HCT116 (cell line): ENCODE data around the gene ZFAND5. TPM values are rescaled to one million over a fixed set of nuclear protein-coding genes. Genes with fewer than 3 reads are reported as not detected.

Experiments used
- ATAC-seq: fragments of 200-7000 bp; cut with Tn5 transposase; 2 replicates; pipeline ENCODE4 v1.9.1; 2020; ENCODE audit warnings: mild to moderate bottlenecking, moderate library complexity
- BruUV-seq: library from RNA; stranded (reverse); fragments of 400-500 nt; replicated peaks from 2 replicates; lab custom pipeline; 2021; lab: Mats Ljungman, UMichigan
- CTCF ChIA-PET: fragments of 300-600 bp; sonication (Branson Sonifier 250); formaldehyde crosslinking; loops from one replicate; lab custom pipeline; 2021; ENCODE audit warnings: antibody characterized with exemption; lab: Charles Lee
- POLR2A ChIA-PET: fragments of 300-600, 350-600 bp; sonication (Branson Sonifier 250); formaldehyde crosslinking; loops from one replicate; lab custom pipeline; 2021; ENCODE audit warnings: antibody characterized with exemption; lab: Charles Lee
- RAD21 ChIA-PET, 2 experiments: fragments of 300-600 bp; sonication (Branson Sonifier 250); formaldehyde crosslinking; loops; one replicate each; lab custom pipeline; 2023; ENCODE audit warnings: low total read pairs in 2 of 2; ENCODE audit not compliant: uncharacterized antibody in 2 of 2, unreplicated experiment in 2 of 2, low non-redundant PET in 1 of 2; lab: Charles Lee
- DNase-seq: peaks from one replicate; pipeline ENCODE4 v3.0.0-alpha.2; 2010; ENCODE audit warnings: low read depth, low spot score
- H2AFZ ChIP-seq: fragments of 200-600 bp; shearing (Covaris generic), sonication (generic); 2 replicates; pipeline ENCODE4 v1.6.1; 2017; ENCODE audit warnings: low read depth, mixed run types, mixed read lengths, antibody characterized with exemption, low read length; ENCODE audit not compliant: poor library complexity, severe bottlenecking
- H3K27ac ChIP-seq: 2 replicates; pipeline ENCODE4 v1.5.1; 2012; ENCODE audit warnings: low read depth, low read length
- H3K27me3 ChIP-seq: fragments of 200-600 bp; sonication (generic); 2 replicates; pipeline ENCODE4 v1.6.1; 2016; ENCODE audit warnings: mixed run types, low read length, mixed read lengths; ENCODE audit not compliant: insufficient read depth
- H3K36me3 ChIP-seq, 2 experiments: fragments of 200-500 bp in 1 of 2; fragments of 200-600 bp in 1 of 2; sonication (Bioruptor generic) in 1 of 2; sonication (generic) in 1 of 2; 2 replicates each; pipeline versions ENCODE4 v1.5.1 to v1.6.1; 2014 to 2016; ENCODE audit warnings: low read length in 2 of 2, inconsistent platforms in 1 of 2, mixed read lengths in 1 of 2, mixed run types in 1 of 2; ENCODE audit not compliant: insufficient read depth in 2 of 2, control insufficient read depth in 1 of 2
- H3K4me1 ChIP-seq, 2 experiments: fragments of 200-600 bp in 1 of 2; sonication (generic) in 1 of 2; 2 replicates each; pipeline versions ENCODE4 v1.5.1 to v1.6.1; 2012 to 2017; ENCODE audit warnings: low read length in 2 of 2, inconsistent platforms in 1 of 2, mild to moderate bottlenecking in 1 of 2, mixed read lengths in 1 of 2, mixed run types in 1 of 2, moderate library complexity in 1 of 2; ENCODE audit not compliant: insufficient read depth in 2 of 2, control insufficient read depth in 1 of 2
- H3K4me2 ChIP-seq: fragments of 200-600 bp; sonication (generic); 2 replicates; pipeline ENCODE4 v1.6.1; 2017; ENCODE audit warnings: mixed run types, low read length, mixed read lengths
- H3K4me3 ChIP-seq, 2 experiments: fragments of 200-600 bp in 1 of 2; sonication (generic) in 1 of 2; replicated peaks in 1 of 2; 2 replicates each; pipeline ENCODE4 v1.5.1; 2011 to 2016; ENCODE audit warnings: low read length in 2 of 2, control low read depth in 1 of 2, low read depth in 1 of 2, mild to moderate bottlenecking in 1 of 2, mixed read lengths in 1 of 2, mixed run types in 1 of 2
- H3K79me2 ChIP-seq: fragments of 200-600 bp; sonication (generic); 2 replicates; pipeline ENCODE4 v1.6.1; 2017; ENCODE audit warnings: mild to moderate bottlenecking, mixed run types, low read length, moderate library complexity, mixed read lengths; ENCODE audit not compliant: insufficient read depth
- H3K9ac ChIP-seq: fragments of 200-600 bp; sonication (generic); 2 replicates; pipeline ENCODE4 v1.6.1; 2016; ENCODE audit warnings: low read length, mixed read lengths
- H3K9me2 ChIP-seq: fragments of 200-600 bp; sonication (generic), shearing (Covaris generic); 2 replicates; pipeline ENCODE4 v1.6.1; 2017; ENCODE audit warnings: mixed run types, mild to moderate bottlenecking, moderate library complexity; ENCODE audit not compliant: insufficient read depth
- H3K9me3 ChIP-seq, 2 experiments: fragments of 200-500 bp in 1 of 2; fragments of 200-600 bp in 1 of 2; sonication (Bioruptor generic) in 1 of 2; sonication (generic) in 1 of 2; 2 replicates each; pipeline ENCODE4 v1.6.1; 2014 to 2017; ENCODE audit warnings: low read length in 2 of 2, mixed read lengths in 2 of 2, inconsistent platforms in 1 of 2, low read depth in 1 of 2, mild to moderate bottlenecking in 1 of 2, mixed run types in 1 of 2, moderate library complexity in 1 of 2; ENCODE audit not compliant: control insufficient read depth in 1 of 2, insufficient read depth in 1 of 2
- H4K20me1 ChIP-seq: fragments of 200-600 bp; sonication (generic), shearing (Covaris generic); 2 replicates; pipeline ENCODE4 v1.6.1; 2017; ENCODE audit warnings: mixed run types, mild to moderate bottlenecking, moderate library complexity; ENCODE audit not compliant: insufficient read depth
- CBX3 ChIP-seq: IDR thresholded peaks from 2 replicates; pipeline ENCODE4 v1.6.1; 2012; ENCODE audit warnings: low read depth
- CEBPB ChIP-seq: IDR thresholded peaks from 2 replicates; pipeline ENCODE4 v1.6.1; 2012; ENCODE audit warnings: low read depth
- EZH2 ChIP-seq: fragments of 200-600 bp; sonication (generic); IDR thresholded peaks from 2 replicates; pipeline ENCODE4 v1.6.1; 2017; ENCODE audit warnings: antibody characterized with exemption, mixed run types
- EZH2phosphoT487 ChIP-seq: fragments of 200-600 bp; IDR thresholded peaks from 2 replicates; pipeline ENCODE4 v1.6.1; 2018; ENCODE audit warnings: antibody characterized with exemption, borderline replicate concordance
- JUND ChIP-seq: IDR thresholded peaks from 2 replicates; pipeline ENCODE4 v1.6.1; 2012
- POLR2A ChIP-seq: IDR thresholded peaks from 2 replicates; pipeline ENCODE4 v1.7.0; 2011; ENCODE audit warnings: borderline replicate concordance; ENCODE audit not compliant: insufficient read depth, insufficient read length; ENCODE audit errors: extremely low read depth
- POLR2AphosphoS5 ChIP-seq: IDR thresholded peaks from 2 replicates; pipeline ENCODE4 v1.6.1; 2011; ENCODE audit warnings: mild to moderate bottlenecking, low read depth, low read length, moderate library complexity
- RAD21 ChIP-seq: IDR thresholded peaks from 2 replicates; pipeline ENCODE4 v1.6.1; 2012; ENCODE audit warnings: low read depth, mild to moderate bottlenecking
- SP1 ChIP-seq: IDR thresholded peaks from 2 replicates; pipeline ENCODE4 v1.6.1; 2012; ENCODE audit warnings: low read depth
- SRF ChIP-seq: IDR thresholded peaks from 2 replicates; pipeline ENCODE4 v1.6.1; 2012; ENCODE audit warnings: low read depth
- TCF7L2 ChIP-seq: IDR thresholded peaks from 2 replicates; pipeline ENCODE4 v1.7.0; 2011; ENCODE audit warnings: borderline replicate concordance, inconsistent platforms; ENCODE audit not compliant: insufficient read depth, insufficient read length; ENCODE audit errors: extremely low read depth
- YY1 ChIP-seq: IDR thresholded peaks from 2 replicates; pipeline ENCODE4 v1.6.1; 2011; ENCODE audit warnings: low read length, low read depth, moderate library complexity, mild to moderate bottlenecking; ENCODE audit not compliant: insufficient replicate concordance; ENCODE audit errors: extremely low read depth
- ZFX ChIP-seq: fragments of 450-650 bp; IDR thresholded peaks from 2 replicates; pipeline ENCODE4 v1.6.1; 2017
- ZNF274 ChIP-seq: fragments of 200-500 bp; sonication (Bioruptor generic); IDR thresholded peaks from 2 replicates; pipeline ENCODE4 v1.6.1; 2014; ENCODE audit warnings: mild to moderate bottlenecking, low read depth, low read length, inconsistent platforms
- intact Hi-C: fragments of 100-400 bp; cut with micrococcal nuclease; formaldehyde crosslinking; loops from 2 replicates; pipeline ENCODE4 v1.10.0; 2022
- total RNA-seq: library from RNA; stranded (reverse); gene quantifications from one replicate; pipeline ENCODE4 v1.2.1, GENCODE V29; 2021; ENCODE audit not compliant: unreplicated experiment
- TF ChIP-seq, protein P1 (sequence below): IDR thresholded peaks from 2 replicates; pipeline ENCODE4 v1.6.1; 2012
- TF ChIP-seq, protein P2 (sequence below): IDR thresholded peaks from 2 replicates; pipeline ENCODE4 v1.6.1; 2012; ENCODE audit warnings: low read depth
- TF ChIP-seq, protein P3 (sequence below), 3 experiments: fragments of 200-600 bp in 1 of 3; sonication (generic) in 1 of 3; IDR thresholded peaks in 2 of 3; conservative IDR thresholded peaks in 1 of 3; 2 replicates each; pipeline ENCODE4 v1.5.1; 2012 to 2017; ENCODE audit warnings: low read depth in 2 of 3, low read length in 2 of 3, antibody characterized with exemption in 1 of 3, borderline replicate concordance in 1 of 3, control low read depth in 1 of 3, mild to moderate bottlenecking in 1 of 3, mixed read lengths in 1 of 3, mixed run types in 1 of 3, moderate library complexity in 1 of 3; ENCODE audit not compliant: insufficient read depth in 1 of 3

ZFAND5 gene
- total RNA-seq, 1 experiment from 2014 or later = 128 TPM

DNA sequence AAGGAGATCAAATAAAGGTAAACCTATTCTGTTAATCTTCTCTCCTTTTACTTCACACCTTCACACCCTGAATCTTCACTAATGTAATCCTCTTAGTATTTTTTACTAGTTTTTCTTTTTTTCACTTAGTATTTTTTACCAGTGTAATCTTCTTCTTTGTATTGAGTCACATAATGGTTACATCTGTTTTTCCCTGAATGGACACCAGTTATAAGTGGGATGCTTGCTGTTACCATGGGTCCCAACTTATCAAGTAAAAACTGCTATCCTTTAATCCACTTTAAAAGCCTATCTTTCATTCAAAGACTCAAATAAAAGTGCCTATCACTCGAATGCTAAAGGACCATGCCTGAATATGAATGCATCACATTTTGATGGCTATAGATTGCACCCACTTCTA lies 15.1 kb downstream of the ZFAND5 start:
- H3K36me3 ChIP-seq = peaks cover 3 to 8% of the 10 kb centered on the region in 2 experiments; a peak in 3 of 4 replicates
- H3K9ac ChIP-seq = no peak overlapping the region
- POLR2A ChIA-PET = no interaction called here
- BruUV-seq = no TSS peak
- no peaks in the 10 kb centered on the region for H3K27me3 ChIP-seq
- H3K4me2 ChIP-seq = no peak overlapping the region
- H3K4me3 ChIP-seq = no peak overlapping the region
- no peaks in the 10 kb centered on the region for H3K9me3 ChIP-seq
- no peaks in the 10 kb centered on the region for H3K4me1 ChIP-seq
- no peak overlapping the region for H3K27ac ChIP-seq
- no peak overlapping the region for H2AFZ ChIP-seq
- RAD21 ChIA-PET = no interaction called here
- CTCF ChIA-PET = no interaction called here
- no peaks in the 10 kb centered on the region for H3K9me2 ChIP-seq
- DNase-seq (no peak), ATAC-seq (no peak)
- no peak for TF ChIP-seq EZH2
- 0 out of 2 replicates have a peak, but pooled peaks cover under 1% of the 10 kb centered on the region for H3K79me2 ChIP-seq
- intact Hi-C loops = no loop called here
- no peaks in the 10 kb centered on the region for H4K20me1 ChIP-seq

DNA sequence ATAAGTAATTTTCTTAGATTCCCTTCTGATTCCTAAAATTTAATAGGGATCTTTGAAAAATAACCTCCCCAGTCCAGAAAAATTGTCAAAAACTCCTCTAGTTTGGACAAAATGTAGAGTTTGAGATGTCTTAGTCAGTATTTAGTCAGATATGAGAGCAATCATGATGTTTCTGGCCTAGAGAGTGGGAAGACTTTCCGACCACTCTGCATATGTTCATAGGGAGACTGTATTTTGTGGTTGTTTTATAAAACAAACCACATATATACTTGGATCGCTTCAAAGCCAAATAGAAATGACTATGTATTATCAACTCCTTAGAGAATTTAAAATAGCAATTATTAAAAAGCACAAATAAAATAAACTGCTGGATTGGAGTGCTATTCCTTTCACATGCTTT lies 15.8 kb downstream of the ZFAND5 start:
- Histone ChIP-seq H3K9ac (no peak overlapping the region), H3K27ac (no peak overlapping the region), H4K20me1 (no peaks in the 10 kb centered on the region), H3K4me2 (no peak overlapping the region), H3K79me2 (no peaks in the 10 kb centered on the region), H3K4me3 (no peak overlapping the region), H2AFZ (no peak overlapping the region), H3K9me2 (no peaks in the 10 kb centered on the region), H3K27me3 (no peaks in the 10 kb centered on the region), H3K4me1 (no peaks in the 10 kb centered on the region), H3K36me3 (peaks cover 0 to 2% of the 10 kb centered on the region in 2 experiments; a peak in 3 of 4 replicates), H3K9me3 (no peaks in the 10 kb centered on the region)
- BruUV-seq = no TSS peak
- ChIA-PET RAD21 (no interaction called here), CTCF (no interaction called here), POLR2A (no interaction called here)
- ATAC-seq (no peak), DNase-seq (no peak)
- intact Hi-C loops = no loop called here
- TF ChIP-seq POLR2A = no peak
- TF ChIP-seq YY1 = no peak
- TF ChIP-seq ZFX = no peak
- TF ChIP-seq, protein P1, sequence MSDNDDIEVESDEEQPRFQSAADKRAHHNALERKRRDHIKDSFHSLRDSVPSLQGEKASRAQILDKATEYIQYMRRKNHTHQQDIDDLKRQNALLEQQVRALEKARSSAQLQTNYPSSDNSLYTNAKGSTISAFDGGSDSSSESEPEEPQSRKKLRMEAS = no peak
- no peak for TF ChIP-seq EZH2phosphoT487
- TF ChIP-seq CBX3 = no peak
- TF ChIP-seq, protein P2, sequence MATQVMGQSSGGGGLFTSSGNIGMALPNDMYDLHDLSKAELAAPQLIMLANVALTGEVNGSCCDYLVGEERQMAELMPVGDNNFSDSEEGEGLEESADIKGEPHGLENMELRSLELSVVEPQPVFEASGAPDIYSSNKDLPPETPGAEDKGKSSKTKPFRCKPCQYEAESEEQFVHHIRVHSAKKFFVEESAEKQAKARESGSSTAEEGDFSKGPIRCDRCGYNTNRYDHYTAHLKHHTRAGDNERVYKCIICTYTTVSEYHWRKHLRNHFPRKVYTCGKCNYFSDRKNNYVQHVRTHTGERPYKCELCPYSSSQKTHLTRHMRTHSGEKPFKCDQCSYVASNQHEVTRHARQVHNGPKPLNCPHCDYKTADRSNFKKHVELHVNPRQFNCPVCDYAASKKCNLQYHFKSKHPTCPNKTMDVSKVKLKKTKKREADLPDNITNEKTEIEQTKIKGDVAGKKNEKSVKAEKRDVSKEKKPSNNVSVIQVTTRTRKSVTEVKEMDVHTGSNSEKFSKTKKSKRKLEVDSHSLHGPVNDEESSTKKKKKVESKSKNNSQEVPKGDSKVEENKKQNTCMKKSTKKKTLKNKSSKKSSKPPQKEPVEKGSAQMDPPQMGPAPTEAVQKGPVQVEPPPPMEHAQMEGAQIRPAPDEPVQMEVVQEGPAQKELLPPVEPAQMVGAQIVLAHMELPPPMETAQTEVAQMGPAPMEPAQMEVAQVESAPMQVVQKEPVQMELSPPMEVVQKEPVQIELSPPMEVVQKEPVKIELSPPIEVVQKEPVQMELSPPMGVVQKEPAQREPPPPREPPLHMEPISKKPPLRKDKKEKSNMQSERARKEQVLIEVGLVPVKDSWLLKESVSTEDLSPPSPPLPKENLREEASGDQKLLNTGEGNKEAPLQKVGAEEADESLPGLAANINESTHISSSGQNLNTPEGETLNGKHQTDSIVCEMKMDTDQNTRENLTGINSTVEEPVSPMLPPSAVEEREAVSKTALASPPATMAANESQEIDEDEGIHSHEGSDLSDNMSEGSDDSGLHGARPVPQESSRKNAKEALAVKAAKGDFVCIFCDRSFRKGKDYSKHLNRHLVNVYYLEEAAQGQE = no peak
- no peak for TF ChIP-seq JUND
- TF ChIP-seq SRF = no peak
- no peak for TF ChIP-seq TCF7L2
- no peak for TF ChIP-seq POLR2AphosphoS5
- no peak for TF ChIP-seq CEBPB
- no peak for TF ChIP-seq SP1
- TF ChIP-seq, protein P3, sequence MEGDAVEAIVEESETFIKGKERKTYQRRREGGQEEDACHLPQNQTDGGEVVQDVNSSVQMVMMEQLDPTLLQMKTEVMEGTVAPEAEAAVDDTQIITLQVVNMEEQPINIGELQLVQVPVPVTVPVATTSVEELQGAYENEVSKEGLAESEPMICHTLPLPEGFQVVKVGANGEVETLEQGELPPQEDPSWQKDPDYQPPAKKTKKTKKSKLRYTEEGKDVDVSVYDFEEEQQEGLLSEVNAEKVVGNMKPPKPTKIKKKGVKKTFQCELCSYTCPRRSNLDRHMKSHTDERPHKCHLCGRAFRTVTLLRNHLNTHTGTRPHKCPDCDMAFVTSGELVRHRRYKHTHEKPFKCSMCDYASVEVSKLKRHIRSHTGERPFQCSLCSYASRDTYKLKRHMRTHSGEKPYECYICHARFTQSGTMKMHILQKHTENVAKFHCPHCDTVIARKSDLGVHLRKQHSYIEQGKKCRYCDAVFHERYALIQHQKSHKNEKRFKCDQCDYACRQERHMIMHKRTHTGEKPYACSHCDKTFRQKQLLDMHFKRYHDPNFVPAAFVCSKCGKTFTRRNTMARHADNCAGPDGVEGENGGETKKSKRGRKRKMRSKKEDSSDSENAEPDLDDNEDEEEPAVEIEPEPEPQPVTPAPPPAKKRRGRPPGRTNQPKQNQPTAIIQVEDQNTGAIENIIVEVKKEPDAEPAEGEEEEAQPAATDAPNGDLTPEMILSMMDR (IDR thresholded peaks at IDR 0.05 in 2 of 3, conservative IDR thresholded peaks at IDR 0.05 in 1 of 3; ENCODE audit: borderline replicate concordance in 1 of 3, insufficient read depth in 1 of 3, low read depth in 2 of 3, low read length in 2 of 3) = no peak
- TF ChIP-seq ZNF274 = no peak
- no peak for TF ChIP-seq RAD21
- no peak for TF ChIP-seq EZH2
